NCI-H1105 (cell line): ENCODE results near the gene ANKRD24.
"Not testable (repeated sequence)": the region's sequence is repeated elsewhere in the genome, so short reads cannot be mapped to it uniquely, and the experiment has no call there.

Experiments used
- DNase-seq: peaks from one replicate; lab custom pipeline; 2025; lab: John Stamatoyannopoulos, UW

Gene ANKRD24

DNA sequence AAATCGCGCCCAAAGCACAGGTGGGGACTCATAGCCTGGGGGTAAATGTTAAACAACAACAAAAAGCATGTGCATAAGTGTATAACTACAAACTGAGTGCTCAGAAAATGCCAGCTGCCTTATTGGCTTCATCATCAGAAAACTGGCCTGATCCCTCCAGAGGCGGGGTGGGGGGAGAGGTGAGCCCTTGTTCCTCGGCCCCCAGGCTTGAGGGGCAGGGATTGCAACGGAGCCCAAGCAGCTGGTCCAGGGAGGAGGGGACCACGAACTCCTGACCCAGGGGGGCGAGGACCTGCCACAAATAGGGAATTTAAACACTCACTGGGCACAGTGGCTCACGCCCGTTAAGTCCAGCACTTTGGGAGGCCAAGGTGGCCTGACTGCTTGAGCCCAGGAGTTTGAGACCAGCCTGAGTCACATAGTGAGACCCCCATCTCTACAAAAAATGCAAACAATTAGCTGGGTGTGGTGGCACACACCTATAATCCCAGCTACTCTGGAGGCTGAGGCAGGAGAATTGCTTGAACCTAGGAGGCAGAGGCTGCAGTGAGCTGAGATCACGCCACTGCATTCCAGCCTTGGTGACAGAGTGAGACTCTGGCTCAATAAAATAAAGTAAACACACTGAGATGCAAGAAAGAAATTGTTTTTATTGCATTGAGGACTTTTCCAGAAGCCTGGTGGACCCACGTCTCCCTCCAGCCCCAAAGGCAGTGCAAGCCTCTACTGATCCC, 8.8 kb upstream of the ANKRD24 start:
- DNase-seq = no peak

DNA sequence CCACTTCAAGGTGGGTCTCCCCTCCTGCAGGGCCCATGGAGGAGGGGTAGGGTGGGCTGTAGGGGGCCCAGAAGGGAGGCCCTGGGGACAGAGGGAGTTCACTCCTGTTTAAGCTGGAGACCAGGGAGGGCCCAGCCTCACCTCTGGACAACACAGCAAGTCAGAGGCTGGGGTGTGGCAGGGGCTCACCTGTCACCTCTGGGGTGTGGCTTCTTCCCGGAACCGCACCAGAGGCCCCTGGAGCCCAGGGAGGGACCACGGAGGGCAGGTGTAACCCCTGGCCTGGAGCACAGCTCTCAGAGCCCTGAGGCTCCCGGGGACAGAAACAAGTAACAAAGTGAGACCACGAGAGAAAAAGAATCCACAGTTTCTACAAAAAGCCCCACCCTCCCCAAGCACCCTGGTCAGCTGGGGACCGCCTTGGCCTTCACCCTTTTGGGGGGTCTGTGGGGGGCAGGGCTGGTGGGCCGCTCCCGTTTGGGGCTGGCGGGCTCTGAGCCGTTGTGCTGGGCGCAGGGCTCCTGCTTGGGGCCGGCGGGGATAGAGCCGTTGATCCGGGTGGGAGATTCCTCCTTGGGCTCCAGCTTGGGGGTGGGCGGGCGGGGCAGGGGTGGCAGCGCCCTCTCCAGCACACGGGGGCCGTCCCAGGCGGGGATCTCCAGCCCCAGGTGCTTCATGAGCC, 8.1 kb upstream of the ANKRD24 start:
- DNase-seq = no peak

DNA sequence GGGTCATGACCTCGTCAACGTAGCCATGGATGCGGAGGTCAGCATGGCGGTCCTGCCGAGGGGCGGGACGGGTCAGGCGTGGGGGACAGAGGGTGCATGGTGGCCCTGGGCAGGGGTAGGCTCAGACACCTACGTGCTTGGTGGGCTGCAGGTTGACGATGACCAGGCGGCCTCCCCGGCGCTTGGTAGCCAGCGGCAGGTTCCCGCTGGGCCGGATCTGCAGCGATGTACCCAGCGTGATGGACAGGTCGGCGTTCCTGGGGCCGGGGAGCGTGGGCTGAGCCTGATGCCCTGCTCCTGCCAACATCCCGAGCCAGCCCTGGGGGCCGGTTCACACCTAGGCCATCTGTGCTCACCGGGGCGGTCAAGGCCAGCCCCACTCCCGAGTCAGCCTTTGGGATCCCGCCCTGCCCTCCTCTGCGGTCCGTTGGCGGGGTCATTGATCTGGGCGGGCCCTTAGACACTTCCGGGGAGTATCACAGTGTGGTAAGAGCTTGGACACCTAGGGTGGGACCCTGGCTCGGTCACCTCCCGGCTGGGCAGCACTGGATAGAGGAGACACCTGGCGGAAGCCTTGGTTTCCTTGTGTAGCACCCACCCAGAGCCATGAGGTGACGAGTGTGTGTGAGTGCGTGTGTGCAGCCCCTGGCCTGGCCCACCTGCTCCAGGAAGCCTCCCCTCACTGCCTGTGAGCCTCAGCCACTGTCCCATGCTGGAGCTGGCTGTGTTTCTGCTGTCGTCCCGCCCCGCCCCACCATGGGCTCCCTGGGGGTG, 7.4 kb upstream of the ANKRD24 start:
- DNase-seq = no peak

DNA sequence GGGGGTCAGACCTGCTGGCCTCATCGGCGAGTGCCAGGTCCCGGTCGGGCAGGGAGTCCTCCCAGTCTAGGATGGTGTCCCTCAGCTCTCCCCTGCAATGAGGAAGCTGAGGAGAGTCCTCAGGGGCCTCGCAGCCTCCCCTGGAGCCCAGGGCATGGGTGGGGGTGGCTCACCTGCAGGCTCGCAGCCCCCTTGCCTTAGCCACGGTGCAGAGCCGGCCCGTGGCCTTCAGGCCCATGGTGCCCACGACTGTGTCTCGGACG, 6.9 kb upstream of the ANKRD24 start:
- DNase-seq = no peak

DNA sequence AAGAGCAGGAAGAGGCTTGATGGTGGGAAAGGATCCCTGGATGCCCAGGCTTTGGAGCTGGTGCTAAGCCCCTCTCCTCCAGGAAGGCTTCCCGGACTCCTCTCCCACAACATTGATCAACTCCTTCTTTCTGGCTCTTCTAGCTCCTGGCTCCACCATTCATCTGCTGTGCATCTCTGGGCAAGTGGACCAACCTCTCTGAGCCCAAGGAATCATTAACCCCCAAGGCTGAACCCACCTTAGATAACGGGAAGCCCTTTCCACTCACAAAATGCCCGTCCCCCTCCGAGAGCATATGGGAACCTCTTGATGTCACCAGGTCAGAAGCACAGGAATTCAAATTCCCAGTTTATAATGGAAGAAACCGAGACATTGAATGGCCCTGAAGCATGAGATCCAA, 5.3 kb upstream of the ANKRD24 start:
- no peak for DNase-seq

DNA sequence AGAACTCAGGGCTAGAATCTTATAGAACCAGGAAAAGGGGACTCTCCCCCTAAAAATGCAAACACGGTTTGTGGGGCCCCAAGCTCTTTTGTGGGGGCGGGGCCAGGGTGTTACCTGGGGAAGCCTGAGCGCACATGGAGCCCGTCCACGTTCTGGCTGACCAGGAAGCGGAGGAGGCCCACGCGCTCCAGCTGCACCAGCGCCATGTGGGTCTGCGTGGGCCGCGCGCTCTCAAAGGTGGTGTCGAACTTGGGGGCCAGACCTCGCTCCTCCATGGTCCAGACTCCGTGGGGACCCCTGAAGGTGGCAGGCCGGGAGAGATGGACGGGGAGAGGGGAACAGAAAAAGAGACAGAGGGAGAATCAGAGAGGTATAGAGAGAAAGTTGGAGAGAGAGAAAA, 3.5 kb upstream of the ANKRD24 start:
- DNase-seq = no peak

DNA sequence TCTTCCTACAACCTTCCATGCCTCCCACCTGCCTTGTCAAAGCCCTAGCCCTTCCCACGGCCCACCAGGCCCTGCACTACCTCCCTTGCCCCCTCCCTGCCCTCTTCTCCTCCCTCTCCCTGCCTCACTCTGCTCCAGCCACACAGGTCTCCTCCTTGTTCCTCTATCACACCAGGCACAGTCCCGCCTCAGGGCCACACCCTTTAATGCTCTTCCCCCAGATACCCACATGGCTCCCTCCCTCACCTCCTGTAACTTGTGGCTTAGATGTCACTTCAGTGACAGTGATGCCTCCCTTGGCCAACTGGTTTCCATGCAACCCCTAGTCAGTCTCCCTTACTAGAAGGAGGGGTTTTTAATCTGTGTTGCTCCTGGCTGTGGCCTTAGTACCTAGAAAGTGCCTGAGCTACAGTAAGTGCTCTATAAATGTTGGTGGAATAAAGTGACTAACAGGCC, 1.4 kb upstream of the ANKRD24 start:
- DNase-seq = no peak

DNA sequence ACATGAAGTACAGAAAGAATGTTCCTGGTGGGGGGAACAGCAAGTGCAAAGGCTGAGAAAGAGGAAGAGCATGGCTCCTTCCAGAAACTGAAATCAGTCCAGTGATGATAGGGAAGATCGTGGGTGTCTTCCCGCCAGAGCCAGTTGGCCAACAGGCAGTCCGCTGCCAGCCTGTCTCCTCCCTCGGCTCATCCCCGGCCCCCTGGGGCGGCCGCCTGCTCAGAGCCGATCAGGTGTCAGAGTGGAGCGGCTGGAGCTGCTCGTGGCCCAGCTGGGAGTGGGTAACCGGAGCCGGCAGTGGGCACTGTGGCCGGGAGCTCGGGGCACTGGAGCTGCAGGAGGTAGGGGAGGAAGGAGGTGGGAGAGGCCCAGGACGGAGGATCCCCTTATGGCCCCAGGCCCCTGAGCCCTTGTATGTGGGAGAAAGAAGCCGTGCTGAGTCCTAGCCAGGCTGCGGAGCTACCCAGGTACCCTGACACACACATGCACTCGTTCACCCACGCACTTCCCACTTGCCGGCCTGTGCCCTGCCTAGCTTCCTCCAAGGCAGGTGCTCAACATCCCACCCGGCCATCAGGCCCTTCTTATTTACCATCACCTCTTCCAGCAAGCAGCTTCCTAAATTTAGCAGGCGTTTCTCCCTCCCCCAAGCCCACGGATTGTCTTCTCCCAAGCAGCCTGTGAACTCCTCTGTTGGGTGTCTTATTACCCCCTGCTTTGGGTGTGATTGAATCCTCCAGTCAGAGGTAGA, 1.7 kb downstream of the ANKRD24 start:
- no peak for DNase-seq

DNA sequence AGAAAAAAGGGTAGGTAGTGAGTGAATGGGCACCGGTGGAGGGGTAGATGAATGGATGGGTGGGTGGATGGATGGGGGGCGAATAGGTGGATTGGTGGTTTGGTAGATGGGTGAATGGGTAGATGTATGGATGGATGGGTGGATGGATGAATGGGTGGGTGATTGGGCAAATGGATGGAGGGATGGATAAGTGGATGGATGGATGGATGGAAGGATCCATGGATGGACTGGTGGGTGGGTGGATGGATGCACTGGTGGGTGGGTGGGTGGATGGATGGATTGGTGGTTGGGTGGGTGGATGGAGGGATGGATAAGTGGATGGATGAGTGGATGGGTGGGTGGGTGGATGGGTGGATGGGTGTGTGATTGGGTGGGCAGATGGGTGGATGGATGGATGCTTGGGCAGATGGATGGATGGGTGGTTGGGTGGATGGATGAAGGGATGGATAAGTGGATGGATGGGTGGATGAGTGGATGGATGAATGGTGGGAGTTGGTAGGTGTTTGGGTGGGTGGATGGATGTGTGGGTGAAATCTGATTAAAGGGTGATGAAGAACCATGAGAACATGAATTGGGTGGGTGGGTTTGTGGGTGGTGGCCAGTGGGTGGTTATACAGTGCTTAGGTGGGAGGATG, 2.3 kb downstream of the ANKRD24 start:
- DNase-seq = no peak

DNA sequence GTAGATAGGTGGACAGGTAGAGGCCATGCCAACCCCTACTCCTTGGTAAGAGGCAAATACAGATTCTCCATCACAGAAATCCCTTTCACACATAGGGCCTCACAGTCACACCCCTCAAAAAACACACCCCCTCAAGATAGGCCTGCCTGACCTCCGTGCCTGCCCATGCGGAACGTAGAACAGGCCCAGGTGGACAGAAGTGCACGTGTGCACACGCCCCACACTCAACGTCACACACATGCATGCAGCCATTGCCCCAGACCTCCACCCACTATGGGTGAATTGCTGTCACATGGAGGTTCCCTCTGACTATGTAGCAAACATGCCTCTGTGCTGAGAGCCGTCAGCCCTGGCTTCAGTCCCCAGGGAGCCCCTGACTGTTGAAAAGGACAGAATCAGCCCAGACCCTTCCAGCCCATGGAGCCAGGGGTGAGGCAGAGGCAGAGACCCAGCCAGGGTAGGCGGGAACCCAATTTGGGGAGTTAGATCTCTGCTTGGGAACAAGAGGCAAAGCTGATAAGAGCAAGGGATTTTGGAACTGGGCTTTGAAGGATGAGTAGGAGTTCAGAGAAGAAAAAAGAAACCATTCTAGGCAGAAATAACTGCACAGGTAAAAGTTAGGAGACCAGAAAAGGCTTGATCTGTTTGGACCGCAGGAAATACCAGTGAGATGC, 3.1 kb downstream of the ANKRD24 start:
- no peak for DNase-seq

DNA sequence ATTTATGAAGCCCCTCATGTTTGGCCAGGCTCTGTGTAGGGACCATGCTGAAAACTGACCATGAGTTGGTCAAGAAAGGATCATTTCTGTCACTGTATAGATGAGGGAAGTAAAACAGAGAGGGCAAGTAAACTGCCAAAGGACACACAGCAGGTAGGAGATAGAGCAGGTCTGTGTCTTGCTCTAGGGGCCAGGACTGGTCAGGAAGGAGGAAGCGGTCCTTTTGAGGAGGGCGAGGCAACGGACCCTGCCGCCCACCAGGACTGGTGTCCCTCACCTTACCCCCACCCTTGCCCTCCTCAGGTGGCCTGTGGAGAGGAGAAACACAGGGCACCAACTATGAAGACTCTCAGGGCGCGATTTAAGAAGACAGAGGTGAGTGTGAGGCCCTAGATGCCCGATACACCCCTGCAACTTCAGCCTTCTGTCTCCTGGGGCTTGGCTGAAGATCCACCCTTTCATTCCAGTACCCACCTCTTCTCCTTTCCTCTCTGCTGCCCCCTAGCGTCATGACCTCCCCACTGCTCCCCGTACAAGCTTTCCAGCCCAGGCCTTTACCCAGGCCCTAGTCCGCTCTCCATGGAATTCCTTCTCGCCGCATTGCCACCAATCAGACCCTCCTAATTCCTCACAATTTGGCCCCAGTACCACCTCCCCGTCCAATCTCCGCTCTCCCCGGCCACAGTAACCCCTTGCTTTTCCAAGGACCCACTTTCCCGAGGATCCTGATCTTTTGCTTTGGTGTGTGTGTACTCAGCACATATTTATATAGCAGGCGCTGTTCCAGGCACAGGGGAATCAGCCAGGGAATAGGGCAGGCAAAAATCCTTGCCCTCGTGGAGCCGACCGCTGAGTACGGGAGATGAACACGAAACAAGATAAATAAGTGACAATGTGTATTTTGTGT, 3.9 kb downstream of the ANKRD24 start:
- peak; percentile 51 for DNase-seq

DNA sequence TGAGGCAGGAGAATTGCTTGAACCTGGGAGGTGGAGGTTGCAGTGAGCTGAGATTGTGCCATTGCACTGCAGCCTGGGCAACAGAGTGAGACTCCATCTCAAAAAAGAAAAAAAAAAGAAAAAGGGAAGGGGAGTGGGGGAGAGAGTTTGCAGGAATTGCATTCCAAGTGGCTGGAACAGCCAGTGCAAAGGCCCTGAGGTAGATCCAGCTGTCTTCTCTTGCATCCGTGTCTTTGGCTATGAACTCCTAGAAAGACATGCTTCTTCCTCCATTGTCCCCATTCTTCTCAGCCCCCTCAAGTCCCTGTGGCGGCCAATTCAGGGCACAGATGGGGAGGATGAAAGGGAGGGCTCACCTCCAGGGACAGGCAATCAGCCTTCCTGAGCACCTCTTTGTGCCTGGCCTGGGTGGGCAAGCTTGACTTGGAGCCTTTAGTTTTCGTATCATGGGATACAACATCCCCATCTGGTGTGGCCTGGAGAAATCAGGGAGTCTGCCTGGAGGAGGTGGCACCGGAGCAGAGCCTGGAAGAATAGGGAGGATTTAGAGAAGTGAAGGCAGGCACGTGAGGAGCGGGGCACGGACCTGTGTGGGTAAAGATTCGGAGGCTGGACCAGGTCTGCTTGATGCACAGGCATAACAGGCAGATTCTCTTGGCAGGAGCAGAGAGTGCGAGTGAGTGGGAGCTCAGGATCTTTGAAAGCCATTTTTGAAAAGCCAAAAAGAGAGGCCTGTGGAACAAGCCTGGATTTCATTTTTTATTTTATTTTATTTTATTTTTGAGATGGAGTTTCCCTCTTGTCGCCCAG, 5.0 kb downstream of the ANKRD24 start:
- DNase-seq = no peak

DNA sequence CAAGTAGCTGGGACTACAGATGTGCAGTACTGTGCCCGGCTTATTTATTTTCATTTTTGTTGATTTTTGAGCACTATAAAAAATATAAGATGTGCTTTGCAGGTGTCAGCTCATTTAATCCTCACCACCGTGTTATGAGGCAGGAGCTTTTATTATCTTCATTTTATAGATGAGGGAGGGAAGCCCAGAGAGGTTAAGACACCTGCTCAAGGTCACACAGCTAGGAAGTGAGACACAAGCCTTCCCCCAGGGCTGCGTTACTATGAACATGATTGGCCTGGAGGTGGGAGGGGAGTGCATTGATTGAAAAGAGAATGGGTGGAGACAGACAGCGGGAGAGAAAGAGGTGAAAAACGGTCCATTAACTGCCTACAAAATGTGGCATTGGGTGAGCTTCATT, 7.2 kb downstream of the ANKRD24 start:
- no peak for DNase-seq

DNA sequence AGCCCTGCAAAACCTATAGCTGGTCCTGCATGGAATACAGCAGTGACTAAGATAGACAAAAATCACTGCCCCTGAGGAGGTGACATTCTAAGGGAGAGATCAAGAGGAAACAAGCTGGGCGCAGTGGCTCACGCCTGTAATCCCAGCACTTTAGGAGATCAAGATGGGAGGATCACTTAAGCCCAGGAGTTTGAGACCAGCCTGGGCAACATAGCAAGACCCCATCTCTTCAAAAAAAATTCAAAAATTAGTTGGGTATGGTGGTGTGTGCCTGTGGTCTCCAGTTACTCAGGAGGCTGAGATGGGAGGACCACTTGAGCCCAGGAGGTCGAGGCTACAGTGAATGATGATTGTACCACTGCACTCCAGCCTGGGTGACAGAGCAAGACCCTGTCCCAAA, 10.0 kb downstream of the ANKRD24 start:
- DNase-seq = not testable (repeated sequence)

DNA sequence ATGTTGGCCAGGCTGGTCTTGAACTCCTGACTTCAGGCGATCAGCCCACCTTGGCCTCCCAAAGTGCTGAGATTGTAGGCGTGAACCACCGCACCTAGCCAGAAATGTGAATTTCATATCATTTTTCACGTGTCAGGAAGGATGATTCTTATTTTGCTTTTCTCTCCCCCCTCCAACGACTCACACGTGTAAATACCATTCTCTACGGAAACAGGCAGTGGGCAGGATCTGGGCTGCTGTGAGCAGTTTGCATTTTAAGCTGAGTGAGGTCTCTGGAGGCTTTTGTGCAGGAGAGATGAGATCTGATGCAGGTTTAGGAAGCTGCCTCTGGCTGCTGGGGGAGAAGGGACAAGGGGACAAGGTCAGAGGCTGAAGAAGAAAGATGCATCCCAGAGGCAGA, 11.9 kb downstream of the ANKRD24 start:
- DNase-seq = no peak

DNA sequence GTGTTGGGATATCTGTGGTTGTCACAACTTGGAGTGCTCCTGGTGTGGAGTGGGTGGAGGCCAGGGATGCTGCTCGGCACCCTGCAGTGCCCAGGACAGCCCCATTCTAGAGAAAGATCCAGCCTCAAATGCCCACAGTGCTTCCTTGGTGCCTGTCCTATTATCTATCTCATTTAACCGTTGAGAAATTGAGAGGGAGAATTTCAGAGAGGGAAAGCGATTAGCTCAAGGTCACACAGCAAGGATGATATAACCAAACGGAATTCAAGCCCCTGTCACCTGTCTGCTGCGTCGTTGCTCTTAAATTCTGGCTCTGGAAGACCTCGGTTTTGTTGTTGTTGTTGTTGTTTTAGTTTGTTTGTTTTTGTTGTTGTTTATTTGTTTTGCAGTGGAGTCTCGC, 13.5 kb downstream of the ANKRD24 start:
- DNase-seq = no peak

DNA sequence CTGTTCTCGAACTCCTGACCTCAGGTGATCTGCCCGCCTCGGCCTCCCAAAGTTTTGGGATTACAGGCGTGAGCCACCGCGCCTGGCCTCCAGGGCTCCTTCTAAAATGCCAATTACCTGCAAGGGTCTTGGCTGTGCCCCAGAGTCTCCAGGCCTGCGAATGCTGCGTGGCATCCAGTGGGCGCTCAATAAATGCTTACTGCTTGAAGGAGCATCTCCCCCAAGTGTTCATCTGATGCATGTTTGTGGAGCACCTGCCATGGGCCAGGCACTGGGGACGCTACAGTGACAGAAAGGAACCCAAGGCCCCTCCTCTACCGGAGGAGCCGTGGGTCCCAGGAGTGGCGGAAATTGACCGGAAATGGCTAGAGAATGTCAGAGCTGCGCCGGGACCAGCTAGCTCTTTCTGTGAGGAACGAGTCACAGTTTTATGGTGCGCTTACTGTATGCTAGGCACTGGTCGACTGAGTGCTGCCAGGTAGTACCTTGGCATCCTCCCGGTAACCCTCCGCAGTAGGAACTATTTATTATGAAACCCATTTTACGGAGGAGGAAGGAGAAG, 14.2 kb downstream of the ANKRD24 start:
- DNase-seq = no peak

DNA sequence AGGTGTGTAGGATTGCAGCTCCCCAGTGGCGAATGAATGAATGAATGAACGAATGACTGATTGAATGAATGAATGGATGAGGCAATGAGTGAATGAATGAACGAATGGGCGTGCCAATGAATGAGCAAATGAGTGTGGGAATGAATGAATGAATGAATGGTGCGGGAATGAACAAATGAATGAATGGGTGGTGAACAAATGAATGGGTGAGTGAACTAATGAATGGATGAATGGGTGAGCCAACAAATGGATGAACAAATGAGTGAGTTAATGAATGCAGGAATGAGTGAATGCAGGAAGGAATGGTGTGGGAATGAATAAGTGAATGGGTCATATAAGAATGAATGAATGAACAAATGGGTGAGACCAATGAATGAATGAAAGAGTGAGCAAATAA, 14.7 kb downstream of the ANKRD24 start:
- DNase-seq = no peak
